ENCODE data around the gene TUBGCP2.

DNA sequence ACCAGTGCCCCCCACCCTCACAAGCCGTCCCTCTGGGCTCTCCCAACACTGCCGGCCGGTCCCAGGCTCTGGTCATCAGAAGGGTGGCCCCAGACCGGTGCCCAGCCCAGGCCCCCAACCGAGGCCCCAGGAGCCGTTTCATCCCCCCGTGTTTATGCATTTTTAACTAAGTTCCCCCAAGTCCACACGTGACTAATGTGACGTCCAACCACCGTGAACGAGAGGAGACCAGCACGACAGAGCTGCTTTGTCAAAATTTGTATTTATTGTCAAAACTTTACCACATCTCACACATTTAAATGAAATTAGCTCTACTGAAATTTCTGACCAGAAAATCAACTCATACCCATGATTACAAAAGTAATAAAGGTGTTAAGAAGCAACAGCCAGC lies 62.4 kb downstream of the TUBGCP2 start:
- TF ChIP-seq, protein P1, sequence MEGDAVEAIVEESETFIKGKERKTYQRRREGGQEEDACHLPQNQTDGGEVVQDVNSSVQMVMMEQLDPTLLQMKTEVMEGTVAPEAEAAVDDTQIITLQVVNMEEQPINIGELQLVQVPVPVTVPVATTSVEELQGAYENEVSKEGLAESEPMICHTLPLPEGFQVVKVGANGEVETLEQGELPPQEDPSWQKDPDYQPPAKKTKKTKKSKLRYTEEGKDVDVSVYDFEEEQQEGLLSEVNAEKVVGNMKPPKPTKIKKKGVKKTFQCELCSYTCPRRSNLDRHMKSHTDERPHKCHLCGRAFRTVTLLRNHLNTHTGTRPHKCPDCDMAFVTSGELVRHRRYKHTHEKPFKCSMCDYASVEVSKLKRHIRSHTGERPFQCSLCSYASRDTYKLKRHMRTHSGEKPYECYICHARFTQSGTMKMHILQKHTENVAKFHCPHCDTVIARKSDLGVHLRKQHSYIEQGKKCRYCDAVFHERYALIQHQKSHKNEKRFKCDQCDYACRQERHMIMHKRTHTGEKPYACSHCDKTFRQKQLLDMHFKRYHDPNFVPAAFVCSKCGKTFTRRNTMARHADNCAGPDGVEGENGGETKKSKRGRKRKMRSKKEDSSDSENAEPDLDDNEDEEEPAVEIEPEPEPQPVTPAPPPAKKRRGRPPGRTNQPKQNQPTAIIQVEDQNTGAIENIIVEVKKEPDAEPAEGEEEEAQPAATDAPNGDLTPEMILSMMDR (IDR thresholded peaks at IDR 0.05; ENCODE audit: insufficient read depth, low read depth, low read length), result no peak
- no peak for TF ChIP-seq EZH2 (IDR thresholded peaks at IDR 0.05; ENCODE audit: insufficient read depth, low read length)
